ENCODE measurements around the gene ANXA11. TPM values are rescaled to one million over a fixed set of nuclear protein-coding genes. Genes with fewer than 3 reads are reported as not detected.
"Not testable (repeated sequence)": the region's sequence is repeated elsewhere in the genome, so short reads cannot be mapped to it uniquely, and the experiment has no call there.

Gene ANXA11
- total RNA-seq (2014; rRNA removed): 434 and 520 TPM in 2 replicates
- percentile 98 among the genes with signal in this experiment for Bru-seq, nascent RNA
- BruChase-seq, experiment 1, labeled RNA remaining after a 6-hour chase: percentile 96 among the genes with signal in this experiment
- BruChase-seq, experiment 2, labeled RNA remaining after a 2-hour chase: percentile 99 among the genes with signal in this experiment
- long read RNA-seq, full-length matches to known transcripts: 457 of 1,230 reads
- long read RNA-seq, partial matches to known transcripts: 600 of 1,230 reads
- long read RNA-seq, other reads (novel, unspliced or antisense): 173 of 1,230 reads

DNA sequence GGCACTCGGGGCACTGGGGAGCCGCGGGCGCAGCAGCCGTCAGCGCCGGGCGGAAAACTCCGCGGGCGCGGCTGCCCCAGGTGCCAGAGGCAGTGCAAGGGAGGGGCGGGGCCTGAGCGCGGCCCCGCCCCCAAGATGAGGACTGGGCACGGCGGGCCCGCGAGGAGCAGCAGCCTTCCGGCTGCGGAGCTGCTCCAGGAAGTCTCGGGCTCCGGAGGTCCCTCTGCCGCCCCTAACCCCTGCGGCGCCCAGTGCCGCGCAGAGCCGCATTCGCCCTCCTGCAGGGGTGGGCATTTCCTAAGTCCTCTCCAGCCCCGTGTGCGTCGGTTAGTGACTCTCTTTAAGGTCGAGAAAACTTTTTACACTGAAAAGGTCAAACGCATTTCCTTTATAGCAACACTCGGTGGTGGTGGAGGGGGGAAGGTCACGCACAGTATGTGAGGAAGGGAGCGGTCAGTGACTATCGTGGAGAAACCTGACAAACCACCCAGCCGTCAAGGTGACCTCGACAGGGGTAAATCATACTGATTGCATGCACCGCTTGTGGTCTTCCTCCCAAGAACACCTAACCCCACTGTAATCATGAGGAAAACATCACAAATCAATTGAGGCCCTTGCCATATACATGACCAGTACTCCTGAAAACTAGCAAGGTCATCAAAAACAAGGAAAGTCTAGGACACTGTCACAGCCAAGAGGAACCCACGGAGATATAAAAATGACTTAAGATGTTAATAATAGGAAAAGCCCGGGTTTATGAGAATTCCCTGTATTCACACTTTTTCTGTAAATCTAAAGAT, at the start of gene ANXA11:
Gene ANXA11 (minus strand): TSS at position 61 of the 800 bp plus-strand sequence. CDS start 32,676 bp downstream, outside the sequence.
- DNase-seq (peak; percentile 100), ATAC-seq (peak; percentile 52)
- Histone ChIP-seq H3F3A (ENCODE audit: low read length, unreplicated experiment) (peaks cover 4% of the 10 kb centered on the region), H3K9me2 (replicated peaks; ENCODE audit: low read length) (no peaks in the 10 kb centered on the region), H3K4me2 (ENCODE audit: low read length) (peak within 1 kb of the TSS; percentile 77), H4K20me1 (ENCODE audit: low read length) (peaks cover 42% of the 10 kb centered on the region), H3K27ac (ENCODE audit: low read length) (peak within 1 kb of the TSS; percentile 80), H3K79me2 (ENCODE audit: low read length) (peaks cover 95% of the 10 kb centered on the region), H3K27me3 (ENCODE audit: low read length) (no peaks in the 10 kb centered on the region), H3K4me1 (ENCODE audit: insufficient read depth, low read length) (peaks cover 80% of the 10 kb centered on the region), H3K4me3 (ENCODE audit: low read length) (peak within 1 kb of the TSS; percentile 69), H3K9me3 (ENCODE audit: low read length) (no peaks in the 10 kb centered on the region), H2AFZ (ENCODE audit: low read length) (peak within 1 kb of the TSS; percentile 67), H3K9ac (ENCODE audit: low read length) (peak within 1 kb of the TSS; percentile 74), H3K36me3 (ENCODE audit: low read depth, low read length) (peaks cover 9% of the 10 kb centered on the region; the same call in 1 of the 2 replicates)
- TF ChIP-seq EZH2 (IDR thresholded peaks at IDR 0.05; ENCODE audit: low read length, unreplicated experiment) (no peak), EZH2phosphoT487 (IDR thresholded peaks at IDR 0.05; ENCODE audit: borderline replicate concordance, low read length) (no peak)
- TF ChIP-seq, protein P1, sequence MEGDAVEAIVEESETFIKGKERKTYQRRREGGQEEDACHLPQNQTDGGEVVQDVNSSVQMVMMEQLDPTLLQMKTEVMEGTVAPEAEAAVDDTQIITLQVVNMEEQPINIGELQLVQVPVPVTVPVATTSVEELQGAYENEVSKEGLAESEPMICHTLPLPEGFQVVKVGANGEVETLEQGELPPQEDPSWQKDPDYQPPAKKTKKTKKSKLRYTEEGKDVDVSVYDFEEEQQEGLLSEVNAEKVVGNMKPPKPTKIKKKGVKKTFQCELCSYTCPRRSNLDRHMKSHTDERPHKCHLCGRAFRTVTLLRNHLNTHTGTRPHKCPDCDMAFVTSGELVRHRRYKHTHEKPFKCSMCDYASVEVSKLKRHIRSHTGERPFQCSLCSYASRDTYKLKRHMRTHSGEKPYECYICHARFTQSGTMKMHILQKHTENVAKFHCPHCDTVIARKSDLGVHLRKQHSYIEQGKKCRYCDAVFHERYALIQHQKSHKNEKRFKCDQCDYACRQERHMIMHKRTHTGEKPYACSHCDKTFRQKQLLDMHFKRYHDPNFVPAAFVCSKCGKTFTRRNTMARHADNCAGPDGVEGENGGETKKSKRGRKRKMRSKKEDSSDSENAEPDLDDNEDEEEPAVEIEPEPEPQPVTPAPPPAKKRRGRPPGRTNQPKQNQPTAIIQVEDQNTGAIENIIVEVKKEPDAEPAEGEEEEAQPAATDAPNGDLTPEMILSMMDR (conservative IDR thresholded peaks at IDR 0.05; ENCODE audit: low read depth, low read length): peak; percentile 1; the same call in 1 of the 2 replicates
- TSS peak; percentile 45 for BruUV-seq (replicated peaks)
- CTCF ChIA-PET: interaction anchor here (0.5 to 2.5 kb wide), 3 partner anchors 16 to 710 kb away, joined by 3 to 18 read pairs (median 4); no protein-coding TSS in a partner anchor
- intact Hi-C loops (cut with micrococcal nuclease): loop anchor here (2.0 to 5.0 kb wide), 3 partner anchors 127 to 761 kb away; partner anchors contain the start of genes TMEM254 and ZCCHC24
- POLR2A ChIA-PET (ENCODE audit: unreplicated experiment): interaction anchor here (0.5 to 1.0 kb wide), 8 partner anchors 8 to 912 kb away, joined by 3 to 8 read pairs (median 4); no protein-coding TSS in a partner anchor

DNA sequence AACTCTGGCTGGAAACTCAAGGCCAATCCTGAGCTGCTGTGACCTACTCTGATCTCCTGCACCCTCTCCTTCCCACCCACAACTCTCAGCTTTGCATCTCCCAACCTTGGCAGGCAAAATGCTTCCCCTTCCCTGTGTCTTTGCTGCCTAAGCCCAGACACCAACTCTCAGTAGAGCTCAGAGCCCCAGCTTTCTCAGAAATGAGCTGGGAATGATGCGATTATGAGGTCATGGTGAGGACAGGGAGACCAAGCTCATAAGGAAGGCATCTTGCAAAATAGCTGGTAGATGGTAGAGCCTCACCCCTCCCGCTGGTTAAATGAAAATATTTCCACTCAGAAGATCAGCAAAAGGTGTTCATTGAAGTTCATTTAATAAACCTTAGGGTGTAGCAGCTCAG, 49.4 kb upstream of the ANXA11 start:
- CTCF ChIA-PET: not testable (repeated sequence)

DNA sequence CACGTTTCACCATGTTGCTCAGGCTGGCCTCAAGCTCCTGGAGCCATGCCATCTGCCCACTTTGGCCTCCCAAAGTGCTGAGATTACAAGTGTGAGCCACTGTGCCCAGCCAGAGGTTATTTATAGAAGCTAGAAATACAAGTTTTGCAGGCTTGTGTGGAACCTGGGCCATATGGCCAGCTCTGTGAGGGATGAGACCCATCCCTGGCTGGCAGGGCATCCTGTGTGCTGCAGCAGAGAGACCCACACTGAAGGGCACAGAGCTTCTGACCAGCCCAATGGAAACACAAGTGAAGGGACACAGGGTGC, 48.6 kb upstream of the ANXA11 start:
- H3K27me3 ChIP-seq (ENCODE audit: low read length); H2AFZ ChIP-seq (ENCODE audit: low read length); H4K20me1 ChIP-seq (ENCODE audit: low read length); H3K4me2 ChIP-seq (ENCODE audit: low read length); H3K4me3 ChIP-seq (ENCODE audit: low read length); POLR2A ChIA-PET (ENCODE audit: unreplicated experiment); DNase-seq; H3K4me1 ChIP-seq (ENCODE audit: insufficient read depth, low read length); H3K9me3 ChIP-seq (ENCODE audit: low read length); H3K79me2 ChIP-seq (ENCODE audit: low read length); BruUV-seq (replicated peaks); H3K9me2 ChIP-seq (replicated peaks; ENCODE audit: low read length); H3K27ac ChIP-seq (ENCODE audit: low read length); intact Hi-C loops (cut with micrococcal nuclease); H3F3A ChIP-seq (ENCODE audit: low read length, unreplicated experiment); CTCF ChIA-PET; H3K36me3 ChIP-seq (ENCODE audit: low read depth, low read length); H3K9ac ChIP-seq (ENCODE audit: low read length); ATAC-seq: not testable (repeated sequence)

More for the DNA sequence above, 49.4 kb upstream of the ANXA11 start:
- H3K4me3 ChIP-seq (ENCODE audit: low read length); BruUV-seq (replicated peaks); H3K4me2 ChIP-seq (ENCODE audit: low read length); H3F3A ChIP-seq (ENCODE audit: low read length, unreplicated experiment); H2AFZ ChIP-seq (ENCODE audit: low read length); H4K20me1 ChIP-seq (ENCODE audit: low read length); H3K27ac ChIP-seq (ENCODE audit: low read length); intact Hi-C loops (cut with micrococcal nuclease); DNase-seq; H3K9ac ChIP-seq (ENCODE audit: low read length); POLR2A ChIA-PET (ENCODE audit: unreplicated experiment); H3K9me2 ChIP-seq (replicated peaks; ENCODE audit: low read length); H3K27me3 ChIP-seq (ENCODE audit: low read length); H3K79me2 ChIP-seq (ENCODE audit: low read length); H3K9me3 ChIP-seq (ENCODE audit: low read length); H3K36me3 ChIP-seq (ENCODE audit: low read depth, low read length); H3K4me1 ChIP-seq (ENCODE audit: insufficient read depth, low read length); ATAC-seq: not testable (repeated sequence)

Data from PC-3 (cell line).